ENCODE data around the gene WDTC1.

Gene WDTC1

DNA sequence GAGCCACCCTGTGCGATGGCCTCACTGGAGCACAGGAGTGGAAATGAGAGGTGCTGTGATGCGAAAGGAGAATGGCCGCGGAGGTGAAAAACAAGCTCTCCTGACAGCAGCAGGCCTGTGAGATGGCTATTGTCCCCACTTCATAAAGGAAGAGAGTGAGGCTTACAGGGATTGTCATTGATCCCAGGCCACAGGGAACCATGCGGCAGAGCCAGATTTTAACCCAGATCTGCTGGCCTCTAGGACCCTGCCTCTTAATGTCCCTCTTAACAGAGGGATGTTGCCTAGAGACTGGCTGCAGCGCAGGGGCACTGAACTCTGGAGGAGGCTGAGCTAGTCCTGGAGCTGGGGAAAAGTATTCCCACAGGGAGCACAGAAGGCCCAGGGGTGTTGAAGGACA, 104.3 kb downstream of the WDTC1 start:
- DNase-seq = no peak

DNA sequence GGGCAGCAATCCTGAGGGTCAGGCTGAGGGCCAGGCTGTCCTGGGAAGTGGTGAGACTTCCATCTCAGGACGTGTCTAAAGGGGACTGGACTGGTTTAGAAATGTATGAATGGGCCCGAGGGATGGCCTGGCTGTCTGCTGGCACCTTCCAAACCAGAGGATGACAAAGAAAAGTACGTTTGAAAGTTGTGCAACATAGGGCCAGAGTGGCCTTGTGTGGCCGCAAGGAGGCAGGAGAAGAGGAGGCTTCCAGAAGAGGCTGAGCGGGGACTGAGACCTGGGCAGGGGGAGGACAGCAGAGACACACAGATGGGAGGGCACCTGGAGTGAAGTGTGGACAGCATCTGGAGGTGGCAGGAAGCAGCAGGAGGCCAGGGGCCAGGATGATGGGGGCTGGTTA, 104.8 kb downstream of the WDTC1 start:
- DNase-seq = no peak

DNA sequence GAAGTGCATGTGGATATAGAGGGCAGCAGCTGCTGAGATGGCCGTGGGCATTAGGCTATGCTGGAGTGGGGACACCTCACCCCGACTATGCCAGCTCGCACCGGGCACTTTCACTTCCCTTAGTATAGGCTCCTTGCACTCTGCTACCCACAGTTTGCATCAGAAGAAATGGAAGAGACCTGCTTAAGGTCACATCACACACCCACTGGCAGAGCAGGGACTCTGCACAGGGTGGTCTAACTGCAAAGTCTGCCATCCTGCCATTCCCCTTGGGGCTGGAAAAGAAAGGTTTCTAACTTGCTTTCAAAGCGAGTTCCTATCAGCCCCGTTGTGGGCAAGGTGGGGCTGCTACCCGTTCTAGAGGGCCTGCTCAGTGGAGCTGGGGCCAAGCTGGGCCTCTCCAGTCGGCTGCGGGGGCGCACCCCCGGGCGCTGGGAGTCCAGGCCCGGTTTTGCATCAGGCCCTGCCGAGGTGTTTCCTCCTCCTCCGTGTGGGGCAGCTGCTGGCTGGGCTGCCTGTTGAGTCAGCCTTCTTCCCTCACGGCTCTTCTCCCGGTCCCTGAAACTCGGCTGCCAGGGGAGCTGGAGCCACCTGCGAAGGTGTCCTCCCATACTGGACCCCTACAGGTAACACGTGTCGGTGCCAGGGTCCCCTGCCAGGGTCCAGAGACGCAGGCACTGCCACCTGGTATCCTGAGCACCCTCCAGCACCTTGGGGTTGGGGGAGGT, 107.3 kb downstream of the WDTC1 start, which contains the start of gene SYTL1:
Gene SYTL1, plus strand, starts transcription at position 498 of the 728 bp plus-strand sequence. CDS start 3,313 bp downstream, outside the sequence.
- DNase-seq = peak; percentile 51

DNA sequence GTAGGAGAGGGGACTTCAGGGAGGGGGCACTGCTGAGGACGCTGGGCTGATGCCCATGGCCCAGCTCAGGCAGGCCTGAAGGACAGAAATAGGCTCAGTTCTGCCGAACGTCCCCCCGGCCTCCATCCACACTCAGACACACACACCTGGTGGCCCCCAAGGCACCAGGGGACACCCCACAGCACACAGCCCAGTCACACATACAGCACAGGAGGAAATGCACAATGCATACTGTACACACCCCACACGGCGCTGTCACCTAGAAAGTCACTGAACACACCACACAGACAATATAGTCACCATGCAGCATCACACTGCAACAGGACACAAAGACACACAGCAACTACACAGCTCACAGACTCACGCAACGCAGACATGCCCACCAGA, 108.0 kb downstream of the WDTC1 start:
- no peak for DNase-seq

DNA sequence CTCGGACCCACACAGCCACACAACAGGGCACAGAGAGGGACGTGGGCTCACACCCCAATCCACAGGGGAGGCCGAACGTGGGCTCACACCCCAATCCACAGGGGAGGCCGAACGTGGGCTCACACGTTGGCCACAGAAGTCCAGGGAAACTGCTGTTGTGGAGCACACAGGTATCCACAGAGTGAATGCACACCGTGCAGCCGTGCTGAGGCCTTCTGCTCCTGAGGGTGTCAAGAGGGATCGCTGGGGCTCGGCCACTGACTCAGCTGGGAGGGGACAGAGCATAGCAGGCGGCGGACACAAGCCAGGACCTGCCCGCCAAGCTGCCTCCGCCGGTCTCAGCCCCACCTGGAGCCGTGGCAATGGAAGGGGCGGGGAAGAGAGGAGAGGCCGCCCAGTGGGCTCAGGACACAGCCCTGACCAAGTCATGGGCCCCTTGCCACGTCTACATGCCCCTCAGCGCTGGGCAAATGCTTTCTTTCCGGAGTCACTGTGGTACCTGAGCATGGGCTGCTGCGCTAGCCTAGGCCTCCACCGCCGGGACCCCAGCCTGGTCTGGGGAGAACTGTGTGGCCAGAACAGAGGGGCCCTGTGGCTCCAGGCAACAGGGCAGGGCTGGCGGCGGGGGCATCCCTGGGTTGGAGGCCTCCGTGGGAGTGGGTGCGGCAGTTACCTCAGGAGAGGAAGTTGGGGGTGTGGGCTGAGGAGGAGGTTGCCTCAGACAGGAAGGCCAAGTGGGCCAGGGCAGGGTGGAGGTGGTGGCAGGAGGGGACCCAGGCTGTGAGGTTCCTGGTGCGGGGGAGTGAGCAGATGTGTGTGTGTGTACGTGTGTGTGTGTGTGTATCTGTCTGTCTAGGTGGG, 108.6 kb downstream of the WDTC1 start:
- DNase-seq = no peak

DNA sequence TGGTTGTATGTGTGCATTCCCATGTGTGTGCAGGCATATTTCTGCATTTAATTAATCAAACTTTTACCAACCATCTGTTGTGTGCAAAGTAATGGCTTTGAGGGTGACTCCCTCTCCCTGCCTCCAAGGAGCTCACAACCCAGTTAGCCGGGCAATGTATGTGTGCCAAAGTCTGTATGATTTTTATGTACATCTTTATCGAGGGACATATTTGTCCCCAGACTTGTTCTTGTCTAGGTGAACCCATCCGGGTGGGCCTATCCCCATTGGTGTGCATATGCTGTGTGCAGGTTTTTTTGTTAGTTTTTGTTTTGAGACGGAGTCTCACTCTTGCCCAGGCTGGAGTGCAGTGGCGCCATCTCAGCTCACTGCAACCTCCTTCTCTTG, 109.2 kb downstream of the WDTC1 start:
- no peak for DNase-seq

DNA sequence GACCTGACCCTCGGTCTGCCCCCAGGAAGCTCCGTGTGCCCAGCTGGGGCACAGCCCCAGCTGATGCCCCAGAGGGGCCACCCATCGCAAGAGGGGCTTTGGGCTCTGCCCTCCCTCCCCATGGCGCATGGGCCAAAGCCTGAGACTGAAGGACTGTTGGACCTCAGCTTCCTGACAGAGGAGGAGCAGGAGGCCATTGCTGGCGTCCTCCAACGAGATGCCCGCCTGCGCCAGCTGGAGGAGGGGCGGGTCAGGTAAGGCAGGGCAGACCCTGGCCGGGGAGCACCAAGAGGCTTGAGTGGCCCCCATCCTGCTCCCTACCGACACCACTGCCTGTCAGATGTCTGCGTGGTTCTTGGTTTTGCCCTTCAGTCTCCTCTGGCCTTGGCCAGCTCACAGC, 110.8 kb downstream of the WDTC1 start:
- DNase-seq = no peak

DNA sequence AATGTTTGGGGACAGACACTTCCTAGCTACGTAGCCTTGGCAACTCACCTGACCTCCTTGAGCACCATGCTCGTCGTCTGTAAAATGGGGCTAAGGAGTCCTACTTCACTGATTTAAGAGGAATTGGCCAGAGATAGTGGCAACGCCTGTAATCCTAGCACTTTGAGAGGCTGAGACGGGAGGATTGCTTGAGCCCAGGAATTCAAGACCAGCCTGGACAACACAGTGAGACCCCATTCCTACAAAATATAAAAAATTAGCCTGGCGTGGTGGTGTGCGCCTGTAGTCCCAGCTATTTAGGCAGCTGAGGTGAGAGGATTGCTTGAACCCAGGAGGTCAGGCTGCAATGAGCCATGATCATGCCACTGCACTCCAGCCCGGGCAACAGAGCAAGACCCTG, 111.9 kb downstream of the WDTC1 start:
- DNase-seq = no peak

DNA sequence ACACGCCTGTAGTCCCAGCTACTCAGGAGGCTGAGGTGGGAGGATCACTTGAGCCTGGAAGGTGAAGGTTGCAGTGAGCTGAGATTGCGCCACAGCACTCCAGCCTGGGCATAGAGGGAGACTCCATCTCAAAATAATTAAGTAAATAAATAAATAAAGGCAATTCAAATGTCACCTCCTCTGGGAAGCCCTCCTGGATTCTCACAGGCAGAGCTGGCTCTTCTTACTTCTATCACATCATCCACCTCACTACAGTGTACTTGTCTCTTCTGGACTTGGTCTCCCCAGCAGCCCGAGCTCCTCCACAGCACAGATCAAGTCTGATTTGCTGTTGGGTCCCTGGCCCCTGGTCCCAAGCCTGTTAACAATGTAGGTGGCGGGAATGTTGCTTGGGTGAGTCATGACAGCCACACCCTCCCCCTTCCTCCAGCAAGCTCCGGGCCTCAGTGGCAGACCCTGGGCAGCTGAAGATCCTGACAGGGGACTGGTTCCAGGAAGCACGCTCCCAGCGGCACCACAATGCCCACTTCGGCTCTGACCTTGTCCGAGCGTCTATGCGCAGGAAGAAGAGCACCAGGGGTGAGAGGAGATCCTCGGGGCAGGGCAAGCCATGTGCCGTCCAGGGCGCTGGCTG, 112.7 kb downstream of the WDTC1 start:
- no peak for DNase-seq

DNA sequence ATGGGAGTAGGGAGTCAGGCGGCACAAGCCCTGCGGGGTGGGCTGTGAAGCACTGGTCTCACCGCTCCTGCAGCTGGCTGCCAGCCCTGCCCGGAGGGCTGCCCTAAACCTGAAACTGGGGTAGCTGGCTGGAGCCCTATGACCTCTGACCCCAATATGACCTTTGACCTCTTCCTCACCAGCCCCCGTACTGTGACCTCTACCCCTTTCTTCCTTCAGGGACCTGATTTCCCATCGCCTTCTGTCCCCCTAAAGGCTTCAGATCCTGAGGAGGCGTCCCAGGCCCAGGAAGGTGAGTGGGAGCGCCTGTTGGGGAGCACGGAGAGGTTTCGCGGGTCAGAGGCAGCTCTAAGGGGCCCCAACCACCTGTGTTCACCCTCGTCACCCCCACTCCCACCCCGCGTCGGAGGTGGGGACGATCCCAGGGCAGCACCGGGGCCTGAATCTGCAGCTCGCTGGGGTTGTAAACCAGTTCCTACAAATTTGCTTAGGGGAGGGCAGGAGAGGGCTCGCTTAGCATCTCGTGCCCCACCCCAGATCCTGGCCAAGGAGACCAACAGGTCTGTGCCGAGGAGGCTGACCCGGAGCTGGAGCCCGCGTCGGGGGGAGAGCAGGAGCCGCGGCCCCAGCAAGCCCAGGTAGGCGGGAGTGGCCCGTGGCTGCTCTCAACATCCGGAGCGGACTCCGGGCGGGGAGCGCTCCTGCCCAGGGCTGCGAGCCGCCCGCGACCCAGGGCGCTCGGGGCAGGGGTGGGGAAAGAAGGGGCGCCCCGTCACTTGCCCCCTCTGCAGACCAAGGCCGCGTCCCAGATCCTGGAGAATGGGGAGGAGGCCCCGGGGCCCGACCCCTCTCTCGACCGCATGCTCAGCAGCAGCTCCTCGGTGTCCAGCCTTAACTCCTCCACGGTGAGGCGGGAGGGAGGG, 114.7 kb downstream of the WDTC1 start:
- peak; percentile 63 for DNase-seq

DNA sequence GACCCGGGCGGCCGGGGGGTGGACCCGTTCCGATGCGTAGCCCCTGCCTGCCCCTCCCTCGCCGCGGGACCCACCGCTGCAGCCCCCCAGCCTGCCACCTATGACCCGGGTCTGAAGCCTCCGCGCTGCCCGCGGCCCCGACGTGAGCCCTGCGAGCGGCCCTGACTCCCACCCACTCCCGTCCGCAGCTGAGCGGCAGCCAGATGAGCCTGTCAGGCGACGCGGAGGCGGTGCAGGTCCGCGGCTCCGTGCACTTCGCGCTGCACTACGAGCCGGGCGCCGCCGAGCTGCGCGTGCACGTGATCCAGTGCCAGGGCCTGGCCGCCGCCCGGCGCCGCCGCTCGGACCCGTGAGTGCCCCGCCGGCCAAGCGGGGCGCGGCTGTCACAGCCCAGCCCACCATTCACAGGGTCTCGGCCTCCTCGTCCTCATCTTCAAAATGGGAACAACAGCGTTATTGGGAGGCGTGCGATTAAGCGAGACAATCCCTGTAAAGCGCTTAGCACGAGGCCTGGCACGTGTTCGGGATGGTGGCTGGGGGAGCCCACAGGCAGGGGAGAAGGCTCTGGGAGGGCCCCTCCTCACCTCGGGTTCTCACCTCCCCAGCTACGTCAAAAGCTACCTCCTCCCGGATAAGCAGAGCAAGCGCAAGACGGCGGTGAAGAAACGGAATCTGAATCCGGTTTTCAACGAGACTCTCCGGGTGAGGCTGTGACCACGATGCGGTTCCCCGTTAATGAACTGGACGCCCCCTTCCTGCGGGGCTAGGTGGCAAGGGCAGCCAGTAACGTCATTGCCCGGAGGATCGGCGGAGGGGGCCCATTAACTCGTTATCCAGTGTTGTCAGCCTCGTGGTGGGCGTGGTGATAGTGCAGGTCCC, 115.6 kb downstream of the WDTC1 start:
- DNase-seq = peak; percentile 69

DNA sequence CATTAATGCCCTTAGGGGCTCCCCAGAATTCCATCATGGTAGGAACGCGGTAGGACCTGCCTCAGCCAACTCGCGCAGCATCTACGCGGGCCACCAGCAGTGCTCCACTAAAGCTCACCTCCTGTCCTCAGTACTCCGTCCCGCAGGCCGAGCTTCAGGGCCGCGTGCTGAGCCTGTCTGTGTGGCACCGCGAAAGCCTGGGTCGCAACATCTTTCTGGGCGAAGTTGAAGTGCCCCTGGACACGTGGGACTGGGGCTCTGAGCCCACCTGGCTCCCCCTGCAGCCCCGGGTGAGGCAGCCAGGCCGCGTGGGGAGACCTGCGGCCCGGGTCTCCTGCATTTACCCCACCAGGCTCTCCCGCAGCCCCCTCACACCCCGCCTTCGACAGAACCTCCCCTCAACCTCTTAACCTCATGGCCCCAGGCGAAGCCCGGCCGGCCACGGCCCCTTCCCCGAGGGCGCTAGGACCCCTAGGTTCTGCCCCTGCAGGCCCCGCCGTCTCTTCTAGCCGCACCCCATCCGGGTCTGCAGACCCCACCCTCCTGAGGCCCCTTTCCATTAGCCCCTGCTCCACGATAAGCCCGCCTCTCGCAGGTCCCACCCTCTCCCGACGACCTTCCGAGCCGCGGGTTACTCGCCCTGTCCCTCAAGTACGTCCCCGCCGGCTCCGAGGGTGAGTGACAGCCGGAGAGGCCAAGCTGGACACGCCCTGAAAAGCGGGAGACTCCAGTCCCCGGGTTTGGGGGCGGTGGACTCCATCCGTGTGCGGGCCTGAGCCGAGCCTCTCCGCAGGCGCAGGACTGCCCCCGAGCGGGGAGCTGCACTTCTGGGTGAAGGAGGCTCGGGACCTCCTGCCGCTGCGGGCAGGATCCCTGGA, 116.5 kb downstream of the WDTC1 start:
- no peak for DNase-seq

DNA sequence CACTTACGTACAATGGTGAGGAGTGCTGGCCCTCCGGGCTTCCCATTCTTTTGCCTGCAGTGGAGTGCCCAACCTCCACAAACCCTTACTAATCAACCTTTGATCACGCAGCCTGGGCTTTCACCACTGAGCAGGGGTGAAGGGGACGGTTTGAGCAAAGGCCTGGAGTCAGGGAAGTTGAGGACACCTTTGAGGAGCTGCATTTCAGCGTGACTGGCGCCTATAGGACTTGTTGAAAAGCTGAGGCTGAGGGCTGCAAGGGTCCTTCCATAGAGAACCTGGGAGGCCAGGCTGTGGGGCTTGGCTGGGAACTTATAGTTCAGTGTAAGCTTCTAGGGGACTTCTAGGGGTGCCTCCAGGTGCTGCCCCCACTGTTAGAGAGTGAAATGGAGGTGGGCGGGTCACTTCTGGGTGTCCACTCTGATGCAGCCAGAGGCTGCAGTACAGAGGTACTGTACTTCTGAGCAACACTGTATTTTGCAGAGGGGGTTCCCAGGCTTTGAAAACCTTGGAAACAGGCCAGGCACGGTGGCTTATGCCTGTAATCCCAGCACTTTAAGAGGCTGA, 117.2 kb downstream of the WDTC1 start:
- no peak for DNase-seq

DNA sequence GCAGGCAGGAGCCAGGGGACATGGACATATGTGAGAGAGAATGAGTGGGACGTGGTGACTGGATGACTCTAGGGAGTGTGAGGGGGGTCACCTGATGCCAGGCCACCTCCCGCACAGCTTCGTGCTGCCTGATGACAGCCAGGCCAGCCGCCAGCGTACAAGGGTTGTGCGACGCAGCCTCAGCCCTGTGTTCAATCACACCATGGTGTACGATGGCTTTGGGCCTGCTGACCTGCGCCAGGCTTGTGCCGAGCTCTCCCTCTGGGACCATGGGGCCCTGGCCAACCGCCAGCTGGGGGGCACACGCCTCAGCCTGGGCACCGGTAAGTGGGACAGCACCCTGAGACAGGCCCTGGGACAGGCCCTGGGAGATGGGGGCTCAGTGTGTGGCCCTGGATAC, 118.7 kb downstream of the WDTC1 start:
- DNase-seq = no peak

DNA sequence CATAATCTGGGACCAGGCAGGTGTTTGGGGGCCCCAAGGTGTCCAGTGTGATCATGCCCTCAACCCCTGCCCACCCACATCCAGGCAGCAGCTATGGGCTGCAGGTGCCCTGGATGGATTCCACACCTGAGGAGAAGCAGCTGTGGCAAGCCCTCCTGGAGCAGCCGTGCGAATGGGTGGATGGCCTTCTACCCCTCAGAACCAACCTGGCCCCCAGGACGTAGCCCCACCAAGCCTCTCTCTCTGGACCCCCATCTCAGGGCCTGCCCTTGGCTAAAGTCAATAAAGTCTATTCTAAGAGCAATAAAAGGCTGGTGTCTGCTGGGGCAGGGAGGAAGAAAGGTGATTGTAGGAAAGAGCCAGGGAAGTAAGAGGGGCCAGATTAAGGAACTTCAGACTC, 119.2 kb downstream of the WDTC1 start:
- no peak for DNase-seq

DNA sequence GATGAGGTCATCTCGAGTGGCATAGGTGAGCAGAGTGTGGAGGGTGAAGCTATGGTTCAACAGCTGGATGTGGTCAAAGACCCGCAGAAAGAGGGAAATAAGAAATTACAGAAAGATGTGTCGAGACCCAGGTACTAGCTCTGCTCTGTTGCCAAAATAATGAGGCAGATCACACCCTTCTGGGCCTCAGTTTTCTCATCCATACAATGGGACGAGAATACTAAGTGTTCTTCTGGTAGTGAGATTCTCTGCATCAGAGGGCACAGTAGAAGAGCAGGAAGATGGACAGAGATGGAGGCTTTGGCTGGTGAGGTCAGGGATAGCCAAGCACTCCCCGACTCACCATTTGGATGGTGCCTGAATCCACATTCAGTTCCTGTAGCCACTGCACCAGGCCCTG, 121.3 kb downstream of the WDTC1 start:
- DNase-seq = no peak

DNA sequence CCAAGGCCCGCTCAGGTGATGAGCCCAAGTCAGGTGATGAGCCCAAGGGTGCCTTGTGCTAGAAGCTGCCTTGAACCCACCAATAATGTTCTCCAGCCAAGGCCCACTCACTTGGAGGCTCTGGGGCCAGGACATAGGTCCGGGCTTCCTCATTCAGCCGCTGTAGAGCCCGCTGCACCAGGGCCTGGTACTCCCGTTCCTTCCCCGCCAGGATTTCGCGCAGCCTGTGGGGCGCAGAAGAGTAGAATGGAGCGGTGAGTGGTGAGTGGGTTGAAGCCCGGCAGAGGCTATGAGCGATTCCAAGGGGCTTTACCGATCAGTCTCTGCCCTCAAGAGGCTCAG, 121.8 kb downstream of the WDTC1 start:
- DNase-seq = no peak

DNA sequence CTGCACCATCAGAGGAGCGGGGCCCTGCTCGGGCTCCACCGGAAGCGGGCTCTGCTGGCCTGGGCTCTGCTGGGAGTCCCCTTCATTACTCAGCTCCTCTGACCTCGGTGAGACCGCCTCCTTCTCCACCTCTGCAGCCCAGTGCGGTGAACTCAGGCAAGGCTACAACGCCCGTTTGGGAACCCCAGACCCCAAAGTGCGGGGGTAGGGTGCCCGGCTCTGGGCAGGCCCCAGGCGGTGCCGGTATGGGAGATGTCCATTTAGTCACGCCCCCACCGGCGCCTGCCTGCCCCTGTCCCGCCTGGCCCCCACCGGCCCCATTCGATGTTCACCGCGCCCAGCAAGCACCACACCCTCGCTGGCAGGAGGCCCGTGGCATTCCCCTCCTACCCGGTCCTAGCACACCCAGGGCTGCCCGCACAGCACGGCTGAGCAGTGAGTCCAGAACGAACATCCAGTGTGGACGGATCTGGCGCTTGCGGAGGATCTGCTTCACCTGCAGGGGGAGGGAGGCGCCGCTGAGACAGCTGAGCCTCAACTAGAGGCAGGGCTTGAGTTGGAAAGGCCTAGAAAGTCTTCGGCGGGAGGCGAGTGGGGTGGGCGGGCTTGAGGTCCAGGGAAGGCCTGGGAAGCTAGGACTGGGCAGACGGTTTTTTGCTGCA, 122.3 kb downstream of the WDTC1 start:
- DNase-seq = no peak

DNA sequence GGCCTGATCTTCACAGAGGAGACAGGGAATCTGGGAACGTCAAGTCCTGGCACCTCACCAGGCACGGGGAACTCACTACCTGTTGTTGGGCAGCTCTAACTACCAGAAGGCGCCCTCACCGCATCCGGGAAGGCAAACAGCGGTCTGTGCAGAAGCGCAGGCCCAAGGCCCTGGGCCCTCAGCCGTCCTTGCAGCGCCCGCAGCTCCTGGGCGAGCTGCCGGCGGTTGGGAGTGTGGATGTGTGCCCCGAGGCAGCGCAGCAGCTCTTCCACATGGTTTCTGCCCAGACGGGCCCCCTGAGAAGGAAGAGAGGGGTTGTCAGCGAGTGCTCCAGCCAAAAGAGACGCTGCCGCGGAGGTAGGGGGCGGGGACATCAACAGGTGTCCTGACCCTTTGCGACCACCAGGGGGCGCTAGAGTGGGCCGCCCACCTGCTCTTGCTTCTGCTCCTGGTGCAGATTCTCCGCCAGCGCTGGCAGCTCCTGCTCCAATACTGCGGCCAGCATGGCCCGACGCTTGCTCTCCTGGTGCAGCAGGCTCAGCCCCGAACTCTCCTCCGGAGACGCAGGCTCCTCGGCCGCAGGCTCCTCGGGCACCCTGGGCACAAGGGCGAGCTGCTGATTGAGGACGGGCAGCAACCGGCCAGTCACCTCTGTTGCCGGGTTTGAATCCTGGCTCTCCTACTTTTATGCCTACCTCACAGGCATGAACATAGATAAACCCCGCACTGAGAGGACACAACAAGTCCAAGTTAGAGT, 123.0 kb downstream of the WDTC1 start:
- no peak for DNase-seq

Measured in NCI-H2029 (cell line).